Retinal pigment epithelial cell (primary cell): ENCODE results near the gene RFX4.

Source experiments
- DNase-seq: peaks from one replicate; pipeline ENCODE4 v3.0.0-alpha.2; 2010; ENCODE audit warnings: low read depth
- H3K4me3 ChIP-seq: 2 replicates; pipeline ENCODE4 v1.5.1; 2011; ENCODE audit warnings: mild to moderate bottlenecking, low read length, control low read depth, moderate library complexity
- TF ChIP-seq, protein P1 (sequence below): conservative IDR thresholded peaks from 2 replicates; pipeline ENCODE4 v1.5.1; 2011; ENCODE audit warnings: low read depth, low read length, control low read depth, inconsistent platforms

RFX4 gene

DNA sequence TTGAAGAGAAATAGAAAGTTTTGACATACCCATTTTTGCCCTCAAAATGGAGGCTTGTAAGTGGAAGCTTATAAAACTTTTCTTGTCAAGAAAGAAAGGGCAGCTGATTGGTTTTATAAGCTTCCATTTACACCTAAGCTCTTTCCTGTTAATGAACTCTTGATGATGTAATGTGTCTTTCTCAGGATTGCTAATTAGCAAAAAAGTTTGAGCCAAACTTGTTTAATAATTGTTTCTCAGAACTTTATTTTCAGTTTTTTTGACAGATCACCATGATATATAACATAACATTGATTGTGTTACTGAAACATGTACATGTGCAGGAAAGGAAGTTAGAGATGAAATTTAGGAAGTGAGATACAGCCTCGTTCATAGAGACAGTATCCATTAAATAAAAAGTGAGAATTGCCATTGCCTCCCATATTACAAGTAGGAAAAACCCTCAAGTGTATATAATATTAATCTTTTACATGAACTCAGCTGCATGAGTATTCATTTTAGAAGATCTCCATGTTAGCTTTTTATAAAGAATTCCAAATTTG lies 218.4 kb downstream of the RFX4 start:
- TF ChIP-seq, protein P1, sequence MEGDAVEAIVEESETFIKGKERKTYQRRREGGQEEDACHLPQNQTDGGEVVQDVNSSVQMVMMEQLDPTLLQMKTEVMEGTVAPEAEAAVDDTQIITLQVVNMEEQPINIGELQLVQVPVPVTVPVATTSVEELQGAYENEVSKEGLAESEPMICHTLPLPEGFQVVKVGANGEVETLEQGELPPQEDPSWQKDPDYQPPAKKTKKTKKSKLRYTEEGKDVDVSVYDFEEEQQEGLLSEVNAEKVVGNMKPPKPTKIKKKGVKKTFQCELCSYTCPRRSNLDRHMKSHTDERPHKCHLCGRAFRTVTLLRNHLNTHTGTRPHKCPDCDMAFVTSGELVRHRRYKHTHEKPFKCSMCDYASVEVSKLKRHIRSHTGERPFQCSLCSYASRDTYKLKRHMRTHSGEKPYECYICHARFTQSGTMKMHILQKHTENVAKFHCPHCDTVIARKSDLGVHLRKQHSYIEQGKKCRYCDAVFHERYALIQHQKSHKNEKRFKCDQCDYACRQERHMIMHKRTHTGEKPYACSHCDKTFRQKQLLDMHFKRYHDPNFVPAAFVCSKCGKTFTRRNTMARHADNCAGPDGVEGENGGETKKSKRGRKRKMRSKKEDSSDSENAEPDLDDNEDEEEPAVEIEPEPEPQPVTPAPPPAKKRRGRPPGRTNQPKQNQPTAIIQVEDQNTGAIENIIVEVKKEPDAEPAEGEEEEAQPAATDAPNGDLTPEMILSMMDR: no peak
- no peak overlapping the region for H3K4me3 ChIP-seq
- no peak for DNase-seq

DNA sequence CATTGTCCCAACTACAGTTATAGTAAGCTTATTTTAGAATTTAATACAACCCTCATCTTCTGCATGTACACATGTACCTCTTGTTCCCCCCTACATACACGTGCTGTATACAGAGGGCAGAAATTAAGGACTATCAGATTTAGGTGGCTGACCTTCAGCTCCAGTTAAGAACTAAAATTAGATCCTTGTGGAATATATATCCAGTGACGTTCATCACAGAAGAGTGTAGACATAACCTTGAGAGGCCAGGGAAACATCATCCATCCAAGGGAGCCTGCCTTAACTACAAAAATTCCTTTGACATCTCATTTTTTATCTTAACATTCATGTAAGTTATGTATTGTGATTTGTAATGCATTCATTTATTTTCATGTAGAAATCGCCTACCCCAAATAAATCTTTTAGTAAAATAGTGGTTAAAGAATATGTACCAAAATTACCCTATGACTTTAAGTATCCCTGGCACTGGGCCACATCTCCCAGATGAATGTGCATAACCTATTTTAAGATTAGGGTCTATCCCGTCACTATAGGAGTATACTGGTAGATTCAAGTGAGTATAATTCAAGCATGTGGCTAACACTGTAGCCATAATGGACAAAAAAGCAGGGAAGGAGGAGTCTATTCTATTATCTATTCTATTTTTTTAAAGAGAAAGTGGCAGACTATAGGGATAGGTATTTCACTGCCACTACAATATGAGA lies 219.2 kb downstream of the RFX4 start:
- no peak for DNase-seq
- TF ChIP-seq, protein P1: no peak
- no peak overlapping the region for H3K4me3 ChIP-seq

DNA sequence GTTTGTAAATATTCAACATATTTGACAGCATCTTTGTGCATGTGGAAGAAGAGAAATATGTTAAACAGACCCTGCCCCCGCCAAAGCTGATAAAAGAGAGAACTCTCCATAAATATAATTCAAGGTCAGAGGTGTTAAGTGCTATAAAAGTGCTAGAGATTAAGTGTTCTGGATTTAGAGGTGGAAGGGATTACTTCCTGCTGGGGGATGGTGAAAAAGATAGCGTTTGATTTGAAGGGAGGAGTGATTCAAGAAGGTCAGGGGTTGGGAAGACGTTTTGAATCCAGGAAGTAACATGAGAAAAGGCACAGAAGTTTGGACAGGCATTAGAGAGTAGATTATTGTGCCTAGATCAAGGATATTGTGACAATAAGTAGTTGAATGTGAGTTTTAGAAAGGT lies 221.9 kb downstream of the RFX4 start:
- TF ChIP-seq, protein P1: no peak
- DNase-seq: no peak
- no peak overlapping the region for H3K4me3 ChIP-seq
